Measurements from ENCODE around the gene CBLB. TPM values are rescaled to one million over a fixed set of nuclear protein-coding genes. Genes with fewer than 3 reads are reported as not detected.

Gene CBLB
- total and polyA plus RNA-seq, 8 donors: 30.7 to 49.3 (median 42.6) TPM

- ATAC-seq: no peak
- intact Hi-C loops (cut with DNase I): no loop called here
- H3K4me3 ChIP-seq: no peak overlapping the region
Measured at GRCh38 chr3:105834768-105835167, 34.0 kb downstream of the CBLB start.

DNA sequence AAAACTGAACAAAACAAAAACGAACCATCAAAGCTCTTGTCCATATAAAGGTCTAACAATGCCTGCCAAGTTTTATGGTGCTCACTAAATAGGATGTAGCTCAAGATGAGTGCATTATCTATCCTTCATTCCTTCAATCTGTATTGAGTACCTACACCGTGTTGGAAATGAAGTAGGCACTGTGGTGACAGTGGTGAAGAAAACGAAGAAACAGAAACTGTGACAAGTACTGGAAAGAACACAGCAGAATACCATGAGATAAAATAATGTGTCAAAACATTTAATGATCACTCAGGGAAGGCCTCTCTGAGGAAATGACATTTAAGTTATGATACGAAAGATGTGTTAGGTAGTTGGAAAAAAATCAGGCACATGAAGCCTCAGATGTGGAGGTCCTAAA, 36.2 kb downstream of the CBLB start:
- intact Hi-C loops (cut with DNase I): no loop called here
- TF ChIP-seq CTCF (IDR thresholded peaks at IDR 0.05): no peak
- ATAC-seq: no peak

More at GRCh38 chr3:105834768-105835167, 34.0 kb downstream of the CBLB start:
- no peaks in the 10 kb centered on the region for H3K36me3 ChIP-seq
- peaks cover 6 to 25% of the 10 kb centered on the region in 2 donors for H3K4me1 ChIP-seq
- H3K27ac ChIP-seq: no peak overlapping the region
- no peaks in the 10 kb centered on the region for H3K27me3 ChIP-seq
- DNase-seq: no peak
- TF ChIP-seq CTCF (IDR thresholded peaks at IDR 0.05): no peak
- no peaks in the 10 kb centered on the region for H3K9me3 ChIP-seq

DNA sequence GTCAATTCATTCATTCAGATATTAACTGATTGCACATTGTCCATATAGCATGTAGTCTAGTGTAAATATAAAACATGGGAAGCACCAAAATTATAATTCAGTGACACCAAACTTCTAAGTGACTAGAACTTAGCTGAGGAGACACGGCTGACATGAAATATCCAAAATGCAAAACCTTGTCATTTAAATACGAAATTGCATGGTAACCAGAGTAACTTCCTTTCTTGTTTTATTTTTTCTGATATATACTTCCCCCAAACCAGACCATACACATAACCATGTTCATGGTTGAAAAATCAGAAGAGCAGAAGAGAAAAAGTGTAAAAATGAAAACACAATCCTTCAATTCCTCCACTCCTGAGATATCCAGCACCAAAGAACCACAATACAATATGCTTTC, 38.0 kb downstream of the CBLB start:
- no peaks in the 10 kb centered on the region for H3K27me3 ChIP-seq
- DNase-seq (no peak), ATAC-seq (no peak)
- H3K36me3 ChIP-seq: no peaks in the 10 kb centered on the region
- H3K4me3 ChIP-seq: no peak overlapping the region
- no peaks in the 10 kb centered on the region for H3K9me3 ChIP-seq
- intact Hi-C loops (cut with DNase I): no loop called here
- H3K27ac ChIP-seq: no peak overlapping the region
- peaks cover 4 to 23% of the 10 kb centered on the region in 2 donors for H3K4me1 ChIP-seq
- TF ChIP-seq CTCF (IDR thresholded peaks at IDR 0.05): no peak

More for the DNA sequence above, 36.2 kb downstream of the CBLB start:
- Histone ChIP-seq H3K36me3 (no peaks in the 10 kb centered on the region), H3K27ac (no peak overlapping the region), H3K27me3 (no peaks in the 10 kb centered on the region), H3K9me3 (no peaks in the 10 kb centered on the region), H3K4me1 (peaks cover 6 to 32% of the 10 kb centered on the region in 2 donors), H3K4me3 (no peak overlapping the region)
- DNase-seq: no peak

DNA sequence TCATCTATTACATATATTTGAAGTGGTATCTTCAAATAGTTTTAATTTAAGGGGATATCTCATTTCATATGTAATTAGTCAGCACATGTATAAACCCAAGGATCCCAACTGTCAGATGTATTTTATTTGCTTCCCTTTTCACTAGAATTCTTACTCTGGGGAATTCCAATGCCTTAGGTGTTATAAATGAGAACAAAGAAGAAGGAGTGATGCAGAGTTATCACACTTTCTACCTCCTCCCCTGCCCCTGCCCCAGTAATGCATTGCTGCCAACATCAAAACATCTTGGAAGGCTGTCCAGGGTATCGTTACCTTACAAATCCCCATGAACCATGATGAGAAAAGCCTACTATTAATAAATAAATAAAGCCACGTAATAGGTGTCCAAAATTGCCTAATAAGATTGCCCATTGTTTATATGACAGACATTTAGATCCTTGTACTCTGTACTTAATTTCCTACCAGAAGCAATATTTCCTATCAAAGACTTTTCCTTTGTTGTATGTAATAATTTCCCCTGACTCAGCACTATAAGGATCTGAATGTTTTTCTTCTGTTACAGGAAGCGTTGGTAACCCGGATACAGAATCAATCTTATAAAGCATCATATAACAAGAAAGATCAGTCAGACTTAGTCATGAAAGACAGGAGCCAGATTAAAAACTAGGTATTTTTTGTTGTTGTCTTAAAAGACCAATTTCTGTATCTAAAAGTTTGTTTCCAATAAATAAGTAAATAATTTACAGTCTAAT, 38.8 kb downstream of the CBLB start:
- ATAC-seq: no peak
- intact Hi-C loops (cut with DNase I): no loop called here

More for the DNA sequence above, 38.8 kb downstream of the CBLB start:
- Histone ChIP-seq H3K27ac (peak overlapping the region in 1 of 2 donors; percentile 20), H3K36me3 (no peaks in the 10 kb centered on the region), H3K27me3 (no peaks in the 10 kb centered on the region), H3K4me3 (no peak overlapping the region), H3K4me1 (peaks cover 0 to 17% of the 10 kb centered on the region in 2 donors), H3K9me3 (no peaks in the 10 kb centered on the region)
- TF ChIP-seq CTCF (IDR thresholded peaks at IDR 0.05): no peak
- no peak for DNase-seq
